Measurements from ENCODE around the gene EEF1G. TPM values are rescaled to one million over a fixed set of nuclear protein-coding genes. Genes with fewer than 3 reads are reported as not detected.

EEF1G gene
- total and polyA plus RNA-seq, 2 of the 13 experiments (the other 11 are each of a cell fraction or from before 2014, with no cell fraction given), result 1,787 to 2,144 TPM

DNA sequence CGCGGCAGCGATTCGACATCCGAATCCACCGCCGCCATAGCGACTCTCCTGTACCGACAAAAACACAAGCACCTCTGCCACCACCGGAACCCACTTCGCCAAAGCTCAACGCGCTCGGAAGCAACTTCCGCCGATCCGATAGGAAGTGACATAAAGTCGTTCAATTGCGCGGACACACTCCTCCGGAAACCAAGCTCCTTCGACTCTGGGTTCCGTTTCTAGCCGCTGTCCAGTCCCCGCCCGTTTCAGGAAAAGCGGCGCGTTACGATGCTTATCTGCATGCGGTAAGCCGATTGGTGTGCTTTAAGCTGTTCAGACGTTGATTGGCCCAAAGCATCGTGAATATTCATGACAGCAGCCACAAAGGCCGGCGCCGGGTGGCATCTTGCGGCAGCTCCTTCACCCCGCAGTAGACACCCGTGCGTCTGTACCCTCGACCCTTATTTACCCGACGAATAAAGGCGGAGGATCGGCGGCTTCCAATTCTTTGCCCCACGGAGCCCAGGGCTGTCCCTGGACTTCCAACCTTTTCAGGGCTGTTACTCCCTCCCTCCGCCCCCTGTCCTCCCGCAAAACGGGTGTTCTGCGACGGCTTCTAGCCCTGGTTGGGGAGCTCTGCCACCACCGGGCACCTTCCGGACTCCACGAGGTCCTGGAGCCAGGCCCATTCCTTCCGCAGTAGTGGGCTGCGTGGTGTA is 17.9 kb upstream of the EEF1G start, which contains the start of gene TUT1 (continued):
- TF ChIP-seq ZNF275 (CRISPR knock-in tag; IDR thresholded peaks at IDR 0.05; ENCODE audit: borderline replicate concordance) (no peak; the same call in 1 of the 2 replicates), ZEB1 (IDR thresholded peaks at IDR 0.05; ENCODE audit: insufficient replicate concordance, low read depth) (peak; percentile 6), ZNF12 (CRISPR knock-in tag; IDR thresholded peaks at IDR 0.05) (0 out of 2 replicates have a peak, but pooled peaks have one; percentile 7), ZNF280B (CRISPR knock-in tag; IDR thresholded peaks at IDR 0.05; ENCODE audit: borderline replicate concordance) (no peak), FLYWCH1 (CRISPR knock-in tag; IDR thresholded peaks at IDR 0.05) (no peak), PRMT3 (CRISPR knock-in tag; IDR thresholded peaks at IDR 0.05; ENCODE audit: borderline replicate concordance, low read depth) (no peak), ZNF256 (CRISPR knock-in tag; conservative IDR thresholded peaks at IDR 0.05) (0 out of 2 replicates have a peak, but pooled peaks have one; percentile 52), CREBL2 (CRISPR knock-in tag; IDR thresholded peaks at IDR 0.05; ENCODE audit: borderline replicate concordance) (no peak), ZBTB20 (CRISPR knock-in tag; IDR thresholded peaks at IDR 0.05; ENCODE audit: borderline replicate concordance, low read depth) (peak; percentile 77), ZNF367 (CRISPR knock-in tag; IDR thresholded peaks at IDR 0.05; ENCODE audit: borderline replicate concordance) (no peak), CBX2 (IDR thresholded peaks at IDR 0.05; ENCODE audit: low read depth, low read length) (no peak), CBX2 (CRISPR knock-in tag; IDR thresholded peaks at IDR 0.05; ENCODE audit: low read depth) (no peak), FOXC1 (CRISPR knock-in tag; IDR thresholded peaks at IDR 0.05; ENCODE audit: borderline replicate concordance) (0 out of 2 replicates have a peak, but pooled peaks have one; percentile 77), CREM (IDR thresholded peaks at IDR 0.05) (peak; percentile 98), CREM (CRISPR knock-in tag; IDR thresholded peaks at IDR 0.05) (peak; percentile 38; the same call in 1 of the 2 replicates), MAFK (conservative IDR thresholded peaks at IDR 0.05 in 1 of 2, IDR thresholded peaks at IDR 0.05 in 1 of 2; ENCODE audit: low read length in 2 of 2) (no peak), ZFP36L1 (CRISPR knock-in tag; IDR thresholded peaks at IDR 0.05) (peak; percentile 62; the same call in 1 of the 2 replicates), THAP7 (CRISPR knock-in tag; IDR thresholded peaks at IDR 0.05) (0 out of 2 replicates have a peak, but pooled peaks have one; percentile 84), ZNF557 (CRISPR knock-in tag; IDR thresholded peaks at IDR 0.05) (no peak), MXD1 (CRISPR knock-in tag; IDR thresholded peaks at IDR 0.05) (peak; percentile 76; the same call in 1 of the 2 replicates), NRL (CRISPR knock-in tag; IDR thresholded peaks at IDR 0.05; ENCODE audit: borderline replicate concordance) (peak; percentile 1; the same call in 1 of the 2 replicates), SMC3 (IDR thresholded peaks at IDR 0.05; ENCODE audit: low read length) (no peak), ZNF446 (CRISPR knock-in tag; IDR thresholded peaks at IDR 0.05) (no peak)
- TF ChIP-seq, protein P1, sequence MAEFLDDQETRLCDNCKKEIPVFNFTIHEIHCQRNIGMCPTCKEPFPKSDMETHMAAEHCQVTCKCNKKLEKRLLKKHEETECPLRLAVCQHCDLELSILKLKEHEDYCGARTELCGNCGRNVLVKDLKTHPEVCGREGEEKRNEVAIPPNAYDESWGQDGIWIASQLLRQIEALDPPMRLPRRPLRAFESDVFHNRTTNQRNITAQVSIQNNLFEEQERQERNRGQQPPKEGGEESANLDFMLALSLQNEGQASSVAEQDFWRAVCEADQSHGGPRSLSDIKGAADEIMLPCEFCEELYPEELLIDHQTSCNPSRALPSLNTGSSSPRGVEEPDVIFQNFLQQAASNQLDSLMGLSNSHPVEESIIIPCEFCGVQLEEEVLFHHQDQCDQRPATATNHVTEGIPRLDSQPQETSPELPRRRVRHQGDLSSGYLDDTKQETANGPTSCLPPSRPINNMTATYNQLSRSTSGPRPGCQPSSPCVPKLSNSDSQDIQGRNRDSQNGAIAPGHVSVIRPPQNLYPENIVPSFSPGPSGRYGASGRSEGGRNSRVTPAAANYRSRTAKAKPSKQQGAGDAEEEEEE (CRISPR knock-in tag; IDR thresholded peaks at IDR 0.05; ENCODE audit: borderline replicate concordance), result no peak

Data from HepG2 (cell line).